ENCODE data around the gene AQP12A.

The AQP12A gene

DNA sequence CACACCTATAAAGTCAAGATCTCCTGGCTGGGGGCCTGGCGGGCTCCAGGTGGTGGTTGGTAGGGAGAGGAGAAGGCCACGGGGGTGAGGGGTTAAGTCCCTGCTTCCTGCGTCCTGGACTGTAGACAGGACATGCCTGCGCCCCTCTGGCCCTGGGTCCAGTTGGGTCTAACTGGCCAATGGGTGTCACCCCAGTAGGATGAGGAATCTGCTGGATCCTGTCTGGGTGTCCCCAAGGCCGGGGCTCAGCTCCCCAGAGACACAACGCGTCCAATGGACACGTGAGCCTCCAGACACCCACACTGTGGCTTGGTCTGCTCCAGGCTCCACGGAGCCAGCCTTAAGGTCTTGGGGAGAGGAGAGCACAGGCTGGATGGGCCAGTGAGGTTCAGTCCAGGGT lies 19.6 kb downstream of the AQP12A start:
- DNase-seq, result no peak

DNA sequence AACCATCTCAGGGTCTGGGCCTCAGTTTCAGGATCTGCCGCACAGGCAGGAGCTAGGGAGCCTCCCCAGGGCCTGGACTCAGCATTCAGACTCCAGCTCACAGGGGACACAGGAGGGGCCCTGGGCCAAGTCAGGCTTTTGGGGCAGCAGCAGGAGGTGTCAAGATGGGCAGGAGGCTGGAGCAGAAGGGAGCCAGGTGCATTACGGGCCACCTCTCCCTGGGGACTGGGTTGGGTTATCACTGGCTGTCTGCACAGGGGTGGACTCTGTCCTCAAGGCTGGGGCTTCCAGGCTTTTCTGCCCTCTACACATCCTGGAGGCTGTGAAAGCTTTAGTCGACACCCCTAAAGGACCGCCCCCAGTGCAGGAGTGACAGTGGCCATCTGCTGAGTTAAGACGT lies 20.0 kb downstream of the AQP12A start:
- DNase-seq, result no peak

DNA sequence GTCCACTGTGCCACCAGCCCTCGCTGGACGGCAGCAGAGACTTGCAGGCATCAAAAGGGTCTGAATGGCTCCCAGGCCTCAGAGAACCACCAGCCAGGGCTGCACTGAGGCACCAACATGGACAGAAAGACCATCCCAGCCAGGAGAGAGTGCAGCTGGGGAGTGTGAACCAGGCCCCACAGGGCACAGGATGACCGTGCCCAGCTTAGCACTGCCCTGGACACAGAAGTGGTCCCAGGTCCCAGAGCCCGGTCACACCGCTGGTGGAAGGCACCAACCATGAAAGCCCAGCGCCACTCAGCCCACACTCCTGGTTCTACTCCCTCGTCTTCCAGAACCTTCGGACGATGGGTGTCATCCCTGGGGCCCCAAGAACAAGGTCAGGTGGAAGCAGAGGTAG lies 20.5 kb downstream of the AQP12A start:
- DNase-seq, result no peak

DNA sequence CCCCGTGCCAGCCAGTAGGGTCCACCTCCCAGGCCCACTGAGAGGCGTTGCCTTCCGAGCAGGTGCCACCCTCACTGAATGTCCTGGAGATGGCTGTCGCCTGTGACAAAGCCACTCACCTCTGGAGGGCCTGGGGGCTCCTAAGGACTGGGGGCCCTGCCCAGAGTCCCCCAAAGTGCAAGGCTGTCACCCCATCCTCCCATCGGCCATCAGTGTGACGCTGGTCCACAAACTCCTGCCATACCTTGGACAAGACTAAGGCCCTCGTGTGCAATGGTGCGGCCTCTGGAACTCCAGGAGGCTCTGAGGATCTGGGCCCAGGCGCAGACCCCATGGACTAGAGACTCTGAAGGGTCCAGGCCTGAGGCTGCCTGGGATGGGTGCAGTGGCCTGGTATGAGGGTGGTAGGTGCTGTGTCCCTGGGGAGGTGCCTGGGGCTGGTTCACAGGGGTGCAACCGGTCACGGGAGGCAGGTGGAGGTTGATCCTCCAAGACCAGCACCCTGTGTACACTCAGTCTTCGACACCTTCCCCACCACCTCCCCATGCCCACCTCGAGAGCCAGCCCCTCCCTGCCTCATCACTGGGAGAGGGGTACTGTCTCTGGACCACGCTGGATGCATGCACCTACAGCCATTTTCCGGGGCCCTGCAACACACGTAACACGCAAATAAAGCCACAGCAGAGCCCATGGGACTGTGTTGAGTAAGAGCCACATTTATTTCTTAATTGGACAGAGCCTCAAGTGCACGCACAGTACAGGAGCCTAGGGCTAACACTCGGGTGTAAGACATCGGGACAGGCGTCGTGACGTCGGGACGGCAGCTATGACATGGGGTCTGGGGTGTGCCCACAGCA lies 21.6 kb downstream of the AQP12A start:
- DNase-seq, result no peak

DNA sequence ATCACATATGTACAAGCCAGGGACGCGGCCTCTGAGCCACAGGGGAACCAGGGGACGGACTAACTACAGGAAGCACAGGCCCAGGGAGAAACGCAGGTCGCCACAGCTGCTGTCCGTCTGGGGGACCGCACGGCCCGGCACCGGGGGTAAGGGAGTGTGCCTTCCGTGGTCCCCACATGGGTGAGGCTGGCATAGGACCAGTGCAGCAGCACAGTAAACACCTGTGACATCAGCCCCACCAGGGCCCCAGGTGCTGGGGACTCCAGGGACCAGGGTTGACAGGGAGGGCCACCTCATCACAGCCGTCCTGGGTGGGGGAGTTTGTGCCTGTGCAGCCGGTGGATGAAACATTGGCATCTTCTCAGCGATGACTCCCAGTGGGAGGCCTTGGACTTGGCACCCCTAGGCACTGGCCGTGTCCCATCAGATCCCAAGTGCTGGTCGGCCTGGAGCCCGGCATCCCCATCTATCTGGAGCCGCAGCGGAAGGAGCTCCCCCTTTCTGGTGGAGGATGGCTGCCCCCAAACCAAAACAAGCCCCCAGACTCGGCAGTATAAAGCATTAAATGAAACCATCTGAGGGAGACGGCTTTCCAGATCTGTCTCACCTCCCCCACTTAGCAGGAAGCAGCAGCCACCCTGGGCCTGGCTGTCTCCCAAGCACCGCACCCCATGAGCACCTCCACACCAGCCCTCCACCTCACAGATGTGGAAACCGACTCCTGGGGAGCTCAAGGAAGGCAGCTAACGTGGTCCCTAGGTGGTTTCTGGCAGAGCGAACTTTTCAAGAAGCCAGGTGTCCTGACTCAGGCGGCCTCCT lies 22.5 kb downstream of the AQP12A start:
- no peak for DNase-seq

DNA sequence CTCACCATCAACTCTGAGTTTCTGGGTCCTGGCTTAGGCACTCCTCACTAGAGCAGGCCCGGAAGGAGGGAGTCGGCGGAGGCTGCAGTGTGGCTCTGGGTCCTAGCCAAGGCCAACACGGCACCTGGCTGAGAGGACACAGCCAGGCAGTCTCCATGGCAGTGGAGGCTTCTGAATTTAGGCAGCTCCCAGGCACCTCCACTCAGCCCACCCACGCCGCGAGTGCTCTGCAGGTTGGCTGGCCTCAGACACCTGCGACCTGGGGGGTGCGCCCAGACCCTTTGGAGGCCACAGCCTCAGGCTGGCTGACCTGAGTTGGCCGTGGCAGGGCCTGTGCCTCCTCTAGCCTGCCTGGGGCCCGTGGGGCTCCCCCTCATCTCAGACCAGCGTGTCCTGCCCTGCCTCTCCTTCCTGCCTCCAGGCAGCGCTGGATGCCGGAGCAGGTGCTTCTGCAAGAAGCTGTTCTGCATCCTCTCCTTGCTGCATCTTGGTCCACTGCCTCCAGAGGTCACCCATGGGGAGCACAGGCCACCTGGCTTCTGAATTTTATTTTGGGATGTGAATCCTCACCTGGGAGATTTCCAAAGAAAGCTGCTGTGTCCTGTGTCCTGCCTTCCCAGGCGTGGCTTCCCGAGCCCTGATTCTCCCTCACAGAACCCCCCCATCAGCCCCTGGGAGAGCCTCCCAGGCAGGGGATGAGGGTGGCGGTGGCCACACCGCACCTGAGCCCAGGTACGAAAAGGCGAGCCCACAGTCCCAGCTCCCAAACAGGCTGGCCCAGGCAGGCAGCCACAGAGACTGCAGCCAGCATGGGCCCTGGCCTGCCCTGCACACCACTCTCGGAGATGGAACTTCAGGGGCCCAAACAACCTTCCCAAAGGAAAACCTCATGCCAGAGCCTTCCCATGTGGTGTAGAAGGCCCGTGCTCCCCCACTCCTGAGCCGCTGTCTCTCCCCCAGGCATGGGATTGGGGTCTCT lies 23.4 kb downstream of the AQP12A start:
- no peak for DNase-seq

DNA sequence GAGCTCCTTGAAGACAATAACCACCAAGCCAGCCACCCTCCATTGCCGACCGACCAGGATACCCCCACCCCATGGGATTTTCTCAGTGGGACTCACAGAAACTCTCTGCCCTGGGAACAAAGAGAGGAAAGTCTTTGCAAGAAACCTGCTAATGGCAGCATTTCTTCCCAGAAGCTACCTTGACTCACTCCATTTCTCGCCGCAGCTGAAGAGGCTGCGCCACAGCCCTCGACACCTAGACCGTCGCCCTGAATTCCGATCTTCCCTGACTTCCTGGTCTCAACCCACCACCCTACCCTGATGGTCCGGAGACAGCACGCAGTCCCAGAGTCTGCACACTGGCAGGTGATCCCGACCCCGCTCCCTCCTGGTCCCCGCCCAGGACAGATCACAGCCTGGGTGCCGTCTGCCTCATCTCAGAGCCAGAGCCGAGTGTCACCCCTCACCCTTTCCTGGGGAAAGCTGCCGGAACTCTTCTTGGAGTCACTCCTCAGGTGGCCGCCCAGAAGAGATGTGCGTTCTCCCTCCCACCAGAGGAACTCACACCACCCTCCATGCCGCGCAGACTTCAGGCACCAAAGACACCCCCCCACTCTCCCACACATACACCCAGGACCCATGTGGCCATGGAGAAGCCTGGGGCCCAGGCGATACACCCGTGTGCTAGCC lies 24.6 kb downstream of the AQP12A start:
- no peak for DNase-seq

DNA sequence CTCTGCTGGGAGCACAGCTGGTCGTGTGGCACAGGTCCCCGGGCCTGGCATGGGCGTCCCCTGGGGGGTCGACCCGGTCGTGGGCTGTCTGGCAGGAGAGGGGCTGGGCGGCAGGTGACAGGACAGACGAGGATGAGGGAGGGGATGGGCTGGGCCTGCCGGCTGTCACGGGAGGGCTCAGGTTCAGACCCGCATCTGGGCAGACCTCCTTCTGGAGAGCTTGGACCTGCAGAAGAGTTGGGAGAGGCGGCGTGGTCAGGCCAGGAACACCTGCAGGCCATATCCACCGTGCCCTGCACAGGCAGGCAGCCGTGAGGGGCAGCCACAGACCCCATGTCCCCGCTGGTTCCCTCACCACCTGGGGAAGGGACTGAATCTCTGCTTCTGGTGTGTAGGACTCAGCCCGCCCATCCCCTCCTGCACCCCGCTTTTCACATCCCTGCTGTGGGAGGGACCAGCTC lies 25.5 kb downstream of the AQP12A start:
- no peak for DNase-seq

DNA sequence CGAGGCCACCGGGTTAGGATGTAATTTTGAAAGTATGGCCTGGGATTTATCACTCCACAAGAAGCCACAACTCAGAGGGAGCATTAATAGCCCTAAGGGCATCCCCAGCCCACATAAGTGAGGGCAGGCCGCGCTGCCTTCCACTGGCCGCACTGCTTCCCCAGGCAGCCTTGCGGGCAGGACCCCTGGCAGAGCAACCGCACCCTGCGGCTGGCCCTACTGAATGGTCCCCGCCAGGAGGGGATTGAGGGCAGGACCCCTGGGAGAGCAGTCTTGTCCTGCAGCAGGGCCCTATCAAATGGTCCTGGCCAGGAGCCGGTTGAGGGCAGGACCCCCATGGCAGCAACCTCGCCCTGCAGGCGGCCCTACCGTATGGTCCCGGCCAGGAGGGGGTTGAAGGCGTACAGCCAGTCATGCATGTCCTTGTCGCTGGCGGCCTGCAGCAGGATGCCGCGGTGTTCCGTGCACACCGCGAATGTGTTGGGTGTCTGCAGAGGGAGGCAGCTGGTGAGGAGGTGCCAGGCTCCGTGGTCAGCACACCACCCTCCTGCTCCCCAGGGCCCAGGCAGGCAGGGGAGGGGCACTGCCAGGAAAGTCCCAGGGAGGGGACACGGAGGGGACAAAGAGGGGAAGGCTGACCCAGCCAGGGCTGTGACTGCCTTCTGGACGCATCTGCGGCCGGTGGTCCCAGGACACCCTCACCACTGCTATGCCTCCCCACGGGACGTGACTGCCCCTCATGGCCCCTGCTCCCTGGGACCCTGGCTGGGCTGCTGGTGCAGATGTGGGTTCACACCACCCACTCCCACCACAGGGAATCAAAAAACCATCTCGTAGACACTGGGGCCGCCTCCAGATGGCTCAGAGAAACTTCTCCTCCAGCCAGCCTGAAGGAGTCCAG lies 26.3 kb downstream of the AQP12A start:
- no peak for DNase-seq

DNA sequence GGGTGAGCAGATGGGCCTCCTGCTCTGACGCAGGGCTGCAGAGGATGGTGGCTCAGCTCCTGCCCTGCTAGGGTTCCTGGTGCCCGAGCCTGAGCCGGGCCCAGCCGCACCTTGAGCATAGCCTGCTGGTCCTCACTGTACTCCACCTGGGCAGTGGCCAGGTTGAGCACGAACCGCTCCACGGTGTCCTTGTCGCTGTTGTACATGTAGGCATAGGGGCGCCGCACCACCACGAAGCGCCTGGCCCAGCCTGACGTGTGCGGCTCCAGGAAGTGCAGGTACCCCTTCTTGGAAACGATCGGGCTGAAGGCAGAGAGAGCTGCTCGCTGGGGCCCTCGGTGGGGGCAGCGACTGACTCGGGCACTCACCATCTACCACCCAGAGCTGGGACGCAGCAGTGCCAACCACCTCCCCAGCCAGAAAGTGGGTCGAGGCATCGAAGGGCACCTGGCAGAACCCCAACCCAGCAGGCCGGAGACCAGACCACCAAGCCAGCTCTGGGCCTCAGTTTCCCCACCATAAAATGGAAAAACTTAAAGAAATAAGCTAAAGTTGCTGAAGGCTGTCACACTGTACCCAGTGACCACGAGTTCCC lies 27.3 kb downstream of the AQP12A start:
- no peak for DNase-seq

DNA sequence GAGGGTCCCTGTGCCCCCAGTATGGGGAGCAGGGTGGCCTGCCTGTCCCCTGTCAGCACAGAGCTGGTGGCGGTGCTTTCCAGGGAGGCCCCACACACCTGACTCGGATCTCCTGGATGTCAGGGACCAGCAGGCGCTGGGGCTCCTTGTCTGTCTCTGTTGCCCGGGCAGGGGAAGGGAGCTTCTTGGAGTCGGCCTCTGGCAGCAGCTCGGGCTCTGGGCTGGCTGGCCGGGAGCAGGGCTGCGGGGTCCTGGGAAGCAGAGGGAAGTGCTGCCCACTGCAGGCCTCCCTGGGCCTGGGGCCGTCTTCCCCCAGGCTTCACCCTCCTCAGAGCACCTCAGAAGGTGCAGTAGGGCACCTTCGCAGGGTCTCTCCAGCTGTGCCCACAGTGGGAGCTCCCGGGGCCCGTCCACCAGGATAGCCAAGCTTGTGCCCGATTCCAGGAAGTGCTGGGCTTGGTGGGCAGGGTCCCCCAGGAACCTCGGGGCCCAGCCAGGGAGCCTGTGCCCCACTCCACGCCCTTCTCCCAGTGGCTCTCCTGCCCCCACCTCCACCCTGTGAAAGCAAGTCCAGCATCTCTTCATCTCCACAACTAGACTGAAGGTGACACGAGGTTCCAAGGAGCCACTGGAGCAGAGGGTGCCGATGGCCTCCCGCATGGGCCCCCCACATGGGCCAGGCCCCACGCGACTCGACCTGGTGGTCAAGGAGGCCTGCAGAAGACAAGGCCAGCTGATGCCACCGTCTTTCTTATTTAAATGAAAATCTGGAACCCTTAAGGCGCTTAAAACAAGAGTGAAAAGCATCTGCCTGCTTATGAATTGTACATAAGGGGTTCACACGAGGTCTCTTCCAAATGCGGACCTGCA lies 28.2 kb downstream of the AQP12A start:
- no peak for DNase-seq

DNA sequence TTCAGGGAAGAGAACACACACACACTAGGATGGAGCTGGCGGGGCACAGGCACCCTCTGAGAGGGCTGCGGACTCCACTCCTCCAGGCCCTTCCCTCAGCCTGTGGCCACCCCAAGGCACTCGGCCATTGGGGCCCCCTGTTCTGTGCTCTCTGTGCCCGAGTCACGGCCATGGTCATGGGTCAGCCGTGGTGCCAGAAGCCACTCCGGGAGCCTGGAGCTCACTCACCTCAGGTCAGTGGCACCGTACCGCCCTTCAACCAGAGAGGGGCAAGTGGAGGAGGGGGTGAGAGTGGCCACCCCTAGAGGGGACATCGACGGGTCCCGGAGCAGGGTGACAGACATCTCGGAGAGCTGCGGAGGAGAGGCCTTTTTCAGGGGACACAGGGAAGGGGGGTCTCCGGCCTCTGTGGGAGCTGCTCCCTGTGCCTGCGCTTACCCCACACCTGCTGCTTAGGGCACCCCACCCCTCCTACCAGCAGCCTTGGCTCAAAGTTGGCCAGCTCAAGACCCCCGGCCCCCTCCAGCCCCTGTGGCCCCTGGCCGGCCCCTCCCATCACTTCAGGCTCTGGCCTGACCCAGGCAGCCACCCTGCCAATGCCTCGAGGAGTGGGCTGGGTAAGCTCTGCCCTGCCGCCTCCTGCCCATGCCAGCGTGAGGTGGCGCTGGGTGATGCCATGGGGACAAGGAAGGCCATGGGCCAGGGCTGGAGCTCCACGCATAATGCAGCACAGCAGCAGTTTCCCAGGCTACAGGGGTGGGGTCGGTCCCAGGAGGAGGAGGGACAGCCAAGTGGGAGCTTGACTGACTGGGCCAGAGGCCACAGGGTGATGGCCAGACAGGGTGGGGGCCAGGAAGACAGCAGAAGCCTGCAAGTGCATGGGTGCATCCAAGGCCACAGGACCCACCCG lies 29.3 kb downstream of the AQP12A start:
- no peak for DNase-seq

DNA sequence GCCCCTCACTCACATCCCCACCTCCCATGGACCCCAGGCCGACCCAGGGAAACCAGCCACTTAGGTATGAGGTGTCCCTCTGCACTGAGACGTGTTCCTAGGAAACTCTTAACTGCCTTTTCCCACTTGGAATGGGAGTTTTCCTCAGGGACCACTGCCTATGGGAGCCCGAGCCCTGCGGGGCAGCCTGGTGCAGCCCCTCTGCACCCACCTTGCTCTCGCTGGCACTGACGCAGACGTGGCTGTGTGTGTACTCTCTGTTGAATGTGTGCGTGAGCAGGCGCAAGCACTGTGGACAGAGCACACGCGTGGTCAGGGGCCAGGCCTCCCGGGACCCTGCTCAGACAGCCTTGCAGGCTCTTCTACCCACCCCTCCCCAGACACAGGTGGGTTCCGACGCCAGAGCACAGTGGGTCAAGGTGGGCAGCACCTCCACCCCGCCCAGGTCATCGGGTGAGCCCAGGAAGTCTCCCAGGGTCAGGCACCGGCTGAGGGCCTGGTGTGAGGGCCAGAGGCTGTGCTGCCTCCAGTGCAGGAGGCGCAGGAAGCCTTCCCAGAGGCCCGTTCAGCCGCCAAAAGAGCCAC lies 30.0 kb downstream of the AQP12A start:
- no peak for DNase-seq

DNA sequence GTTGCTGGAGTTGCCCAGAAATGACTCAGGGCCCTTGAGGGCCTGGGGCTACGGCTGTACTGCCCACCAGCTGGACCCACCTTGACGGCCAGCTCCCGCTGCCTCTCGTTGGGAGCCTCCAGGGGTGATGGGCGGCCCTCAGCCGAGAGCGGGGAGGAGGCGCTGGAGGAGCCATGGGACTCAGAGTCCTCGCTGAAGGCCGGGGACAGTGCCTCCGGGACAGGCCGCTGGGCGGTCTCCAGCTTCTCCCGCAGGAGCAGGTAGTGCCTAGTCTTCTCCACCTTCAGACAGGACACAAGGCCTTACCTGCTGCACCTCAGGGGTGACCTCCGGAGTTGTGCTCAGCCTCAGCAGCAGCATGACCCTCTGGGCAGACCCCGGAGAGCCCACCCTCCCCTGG lies 30.7 kb downstream of the AQP12A start:
- DNase-seq, result no peak

DNA sequence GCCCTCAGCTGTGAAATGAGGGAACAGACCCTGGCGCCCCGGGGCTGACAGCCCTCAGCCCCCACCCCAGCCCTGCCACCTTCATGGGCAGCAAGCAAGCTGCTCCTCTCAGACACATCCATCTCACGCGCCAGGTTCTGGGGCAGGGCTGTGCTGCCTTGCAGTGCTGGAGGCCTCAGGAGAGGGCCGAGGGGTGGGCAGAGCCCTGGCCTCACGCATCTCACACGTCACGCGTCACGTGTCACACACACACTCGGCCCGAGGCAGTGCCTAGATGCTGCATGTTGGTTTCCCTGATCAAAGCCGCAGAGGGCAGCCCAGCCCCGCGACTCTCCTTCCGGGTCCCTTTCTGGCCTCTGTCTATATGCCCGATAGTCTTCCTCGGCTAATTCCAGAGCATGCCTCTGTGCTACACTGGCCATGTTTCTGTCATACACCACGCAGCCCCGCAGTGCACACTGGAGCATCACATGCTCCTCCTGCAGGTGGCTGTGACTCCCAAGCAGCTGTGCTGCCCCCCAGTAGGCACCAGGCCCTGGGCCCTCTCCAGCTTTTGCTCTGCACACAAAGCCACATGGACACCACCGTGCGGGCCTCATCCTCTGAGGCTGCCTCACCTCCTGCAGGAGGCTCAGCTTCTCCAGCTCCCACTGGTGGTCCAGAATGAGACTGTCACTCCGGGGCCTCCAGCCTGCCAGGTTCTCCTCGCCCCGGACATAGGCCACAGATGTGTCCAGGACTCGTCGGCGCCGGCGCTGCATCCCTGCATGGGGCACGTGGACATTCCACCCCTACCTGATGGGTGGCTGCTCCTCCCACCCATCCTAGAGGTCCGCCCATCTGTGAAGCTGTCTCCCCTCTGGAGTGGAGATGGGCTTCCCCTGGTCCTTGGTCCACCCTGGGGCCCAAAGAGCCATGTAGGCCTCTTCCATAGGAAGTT lies 31.4 kb downstream of the AQP12A start:
- DNase-seq, result no peak

DNA sequence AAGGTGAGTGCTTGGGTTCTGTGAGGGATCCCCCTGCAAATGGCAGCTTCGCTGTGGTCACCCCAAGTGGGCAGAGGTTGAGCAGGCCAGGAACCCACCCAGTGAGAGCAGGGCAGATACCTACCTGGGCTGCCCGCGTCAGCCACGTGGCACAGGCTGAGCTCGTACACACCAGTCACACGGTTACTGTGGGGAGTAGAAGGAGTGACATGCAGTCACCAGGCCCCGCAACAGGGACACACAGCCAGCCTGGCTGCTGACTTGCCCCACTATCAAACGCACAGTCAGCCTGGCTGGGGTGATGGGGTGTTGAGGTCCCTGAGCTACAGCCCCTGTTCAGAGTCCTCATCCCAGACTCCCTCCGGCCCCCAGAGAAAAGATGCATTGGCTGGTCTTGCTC lies 32.2 kb downstream of the AQP12A start:
- no peak for DNase-seq

DNA sequence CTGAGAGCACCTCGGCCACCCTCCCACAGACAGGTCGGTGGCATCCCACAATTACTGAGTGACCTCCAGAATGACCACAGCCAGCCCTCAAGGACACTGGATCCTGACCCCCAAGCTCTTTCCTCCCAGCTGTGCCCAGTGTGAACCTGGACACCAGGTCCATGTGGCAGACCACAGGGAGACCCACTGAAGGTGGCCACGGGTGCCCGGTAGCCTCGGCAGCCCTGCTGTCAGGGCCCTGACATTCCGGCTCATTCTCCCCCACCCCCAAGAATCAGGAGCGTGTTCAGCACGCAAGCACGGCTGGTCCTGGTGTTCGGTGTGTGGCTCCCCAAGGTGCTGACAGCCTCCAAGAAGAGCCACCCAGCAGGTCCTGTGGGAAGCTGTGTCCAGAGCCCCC lies 32.8 kb downstream of the AQP12A start:
- DNase-seq, result no peak
